Jurkat, Clone E6-1 (cell line): ENCODE data around the gene COG1.

Experiments used
- DNase-seq: peaks from one replicate; pipeline ENCODE4 v3.0.0-alpha.2; 2011; ENCODE audit warnings: low read depth, low spot score
- H3K4me3 ChIP-seq: 2 replicates; pipeline ENCODE4 v1.5.1; 2011; ENCODE audit warnings: mild to moderate bottlenecking, low read length, control low read depth, moderate library complexity

COG1 gene

GRCh38 chr17:73250851-73251640 is 58.2 kb downstream of the COG1 start:
- DNase-seq: no peak
- H3K4me3 ChIP-seq: no peak overlapping the region

- H3K4me3 ChIP-seq: no peak overlapping the region
- no peak for DNase-seq
Measured at GRCh38 chr17:73251871-73252270, 59.0 kb downstream of the COG1 start.

GRCh38 chr17:73255671-73256181 is 62.9 kb downstream of the COG1 start:
- no peak overlapping the region for H3K4me3 ChIP-seq
- no peak for DNase-seq

- H3K4me3 ChIP-seq: no peak overlapping the region
- no peak for DNase-seq
Measured at GRCh38 chr17:73256220-73256619, 63.4 kb downstream of the COG1 start.

- DNase-seq: no peak
- no peak overlapping the region for H3K4me3 ChIP-seq
Measured at GRCh38 chr17:73257516-73257915, 64.7 kb downstream of the COG1 start.
